Endothelial cell of umbilical vein (primary cell): Measurements from ENCODE around the gene OPN1SW. TPM values are rescaled to one million over a fixed set of nuclear protein-coding genes. Genes with fewer than 3 reads are reported as not detected.

ENCODE experiments used
- BruUV-seq: library from RNA; stranded (reverse); fragments of 400-500 nt; replicated peaks from 2 replicates; lab custom pipeline; 2021; lab: Mats Ljungman, UMichigan
- CTCF ChIA-PET: fragments of 300-600, 350-600 bp; sonication (Branson Sonifier 250); formaldehyde crosslinking; loops from one replicate; lab custom pipeline; 2021; ENCODE audit warnings: antibody characterized with exemption, inconsistent platforms; lab: Charles Lee
- POLR2A ChIA-PET: fragments of 300-600, 350-600 bp; sonication (Branson Sonifier 250); formaldehyde crosslinking; loops from one replicate; lab custom pipeline; 2021; ENCODE audit warnings: antibody characterized with exemption, inconsistent platforms; lab: Charles Lee
- DNase-seq: peaks from one replicate; pipeline ENCODE4 v3.0.0-alpha.2; 2011; ENCODE audit warnings: low read depth, low spot score
- FAIRE-seq: peaks from 2 replicates; lab custom pipeline; 2011; peaks lifted over from hg19 to GRCh38; lab: Jason Lieb, UNC
- H2AFZ ChIP-seq: 2 replicates; pipeline ENCODE4 v1.6.0; 2012; ENCODE audit warnings: low read depth, low read length, control low read depth, inconsistent platforms
- H3K27ac ChIP-seq: 2 replicates; pipeline ENCODE4 v1.5.1; 2011; ENCODE audit warnings: low read depth, mild to moderate bottlenecking, control low read depth, low read length, moderate library complexity; ENCODE audit not compliant: insufficient read depth
- H3K27me3 ChIP-seq, 2 experiments: 2 replicates each; pipeline versions ENCODE4 v1.6.0 to v1.6.1; 2011; ENCODE audit warnings: low read length in 2 of 2, mixed read lengths in 1 of 2; ENCODE audit not compliant: control insufficient read depth in 2 of 2, insufficient read depth in 2 of 2
- H3K36me3 ChIP-seq, 2 experiments: 2 replicates in 1 of 2; 3 replicates in 1 of 2; pipeline ENCODE4 v1.5.1; 2011; ENCODE audit warnings: low read length in 2 of 2, mild to moderate bottlenecking in 1 of 2, moderate library complexity in 1 of 2; ENCODE audit not compliant: control insufficient read depth in 2 of 2, insufficient read depth in 2 of 2; ENCODE audit errors: extremely low read depth in 1 of 2
- H3K4me1 ChIP-seq: 3 replicates; pipeline ENCODE4 v1.5.1; 2011; ENCODE audit warnings: mild to moderate bottlenecking, low read length; ENCODE audit not compliant: control insufficient read depth, insufficient read depth; ENCODE audit errors: extremely low read depth
- H3K4me2 ChIP-seq: 2 replicates; pipeline ENCODE4 v1.6.1; 2011; ENCODE audit warnings: low read length, control low read depth, mixed read lengths; ENCODE audit not compliant: insufficient read depth
- H3K4me3 ChIP-seq, 3 experiments: fragments of 200-600 bp in 1 of 3; sonication (generic), shearing (Covaris generic) in 1 of 3; replicated peaks in 1 of 3; 2 replicates each; pipeline ENCODE4 v1.5.1; 2011 to 2016; ENCODE audit warnings: control low read depth in 3 of 3, low read length in 3 of 3, mild to moderate bottlenecking in 2 of 3, inconsistent platforms in 1 of 3, low read depth in 1 of 3, moderate library complexity in 1 of 3; ENCODE audit not compliant: insufficient read depth in 1 of 3
- H3K79me2 ChIP-seq: 2 replicates; pipeline ENCODE4 v1.6.0; 2012; ENCODE audit warnings: low read length, inconsistent platforms; ENCODE audit not compliant: control insufficient read depth, insufficient read depth
- H3K9ac ChIP-seq: replicated peaks from 2 replicates; pipeline ENCODE3; 2011; ENCODE audit warnings: low read length, control low read depth; ENCODE audit not compliant: insufficient read depth; ENCODE audit errors: extremely low read depth
- H3K9me1 ChIP-seq: replicated peaks from 3 replicates; pipeline ENCODE4 v1.6.0; 2011; ENCODE audit warnings: mild to moderate bottlenecking, low read length; ENCODE audit not compliant: control insufficient read depth, insufficient read depth; ENCODE audit errors: extremely low read depth
- H3K9me3 ChIP-seq: replicated peaks from 2 replicates; pipeline ENCODE4 v1.5.1; 2012; ENCODE audit warnings: low read length, inconsistent platforms; ENCODE audit not compliant: control insufficient read depth, insufficient read depth
- H4K20me1 ChIP-seq: replicated peaks from 2 replicates; pipeline ENCODE3; 2011; ENCODE audit warnings: mild to moderate bottlenecking, low read length; ENCODE audit not compliant: control insufficient read depth, insufficient read depth; ENCODE audit errors: extremely low read depth
- CTCF ChIP-seq, 2 donors: IDR thresholded peaks; 1 replicate in 1 of 2; 2 replicates in 1 of 2; pipeline ENCODE4 v1.5.1; 2011; ENCODE audit warnings: low read length in 2 of 2, mild to moderate bottlenecking in 2 of 2, moderate library complexity in 2 of 2, control low read depth in 1 of 2, inconsistent platforms in 1 of 2, low read depth in 1 of 2; ENCODE audit not compliant: insufficient read depth in 1 of 2; ENCODE audit errors: extremely low read depth in 1 of 2
- EZH2 ChIP-seq: IDR thresholded peaks from 2 replicates; pipeline ENCODE4 v1.6.1; 2012; ENCODE audit warnings: borderline replicate concordance, low read depth, mild to moderate bottlenecking, moderate library complexity, low read length, inconsistent platforms; ENCODE audit not compliant: severe bottlenecking
- FOS ChIP-seq: IDR thresholded peaks from 2 replicates; pipeline ENCODE4 v1.6.1; 2011; ENCODE audit warnings: mild to moderate bottlenecking, low read length, moderate library complexity, borderline replicate concordance; ENCODE audit not compliant: insufficient read depth
- GATA2 ChIP-seq: IDR thresholded peaks from 2 replicates; pipeline ENCODE4 v1.7.0; 2011; ENCODE audit warnings: low read depth, mild to moderate bottlenecking, moderate library complexity, mixed read lengths, low read length; ENCODE audit not compliant: insufficient read length, insufficient read depth
- JUN ChIP-seq: IDR thresholded peaks from 2 replicates; pipeline ENCODE4 v1.6.1; 2011; ENCODE audit warnings: borderline replicate concordance, low read depth; ENCODE audit not compliant: insufficient read length, insufficient read depth
- MAX ChIP-seq: IDR thresholded peaks from 2 replicates; pipeline ENCODE4 v1.6.1; 2011; ENCODE audit not compliant: insufficient read depth, insufficient read length
- MYC ChIP-seq: IDR thresholded peaks from one replicate; pipeline ENCODE4 v1.6.1; 2011; ENCODE audit warnings: mild to moderate bottlenecking, low read depth, low read length
- POLR2A ChIP-seq: IDR thresholded peaks from 2 replicates; pipeline ENCODE4 v1.6.1; 2012; ENCODE audit warnings: low read depth, mild to moderate bottlenecking, control low read depth, low read length
- POLR2AphosphoS5 ChIP-seq: IDR thresholded peaks from 2 replicates; pipeline ENCODE4 v1.6.1; 2012; ENCODE audit warnings: low read depth, mild to moderate bottlenecking, control low read depth, low read length, moderate library complexity; ENCODE audit not compliant: insufficient read depth
- dilution Hi-C: fragments of 300-500 bp; cut with MboI; formaldehyde crosslinking; loops from one replicate; pipeline ENCODE4 v1.15.0; 2019; ENCODE audit warnings: low sequenced_read_pairs; ENCODE audit not compliant: extremely low pct_ligation_motif_present
- intact Hi-C: fragments of 100-400 bp; cut with micrococcal nuclease; formaldehyde crosslinking; loops from one replicate; pipeline ENCODE4 v1.10.0; 2022
- polyA plus RNA-seq, 4 experiments: library from polyadenylated mRNA; depleted of rRNA in 3 of 4; stranded (reverse) in 3 of 4; unstranded in 1 of 4; fragments of >200 nt; gene quantifications; 2 replicates each; pipeline versions ENCODE4 v1.2.1 to v1.2.3, GENCODE V29; 2011 to 2012; ENCODE audit warnings: missing spikeins in 1 of 4
- total RNA-seq: library from RNA; stranded (reverse); gene quantifications from 2 replicates; pipeline ENCODE4 v1.2.3, GENCODE V29; 2021

Gene OPN1SW
- total and polyA plus RNA-seq, 2 donors (not counting 3 experiments of a cell fraction or from before 2014, with no cell fraction given), result not detected

GRCh38 chr7:128800567-128800966, 25.0 kb upstream of the OPN1SW start:
- Histone ChIP-seq H3K9me3 (no peaks in the 10 kb centered on the region), H3K79me2 (no peaks in the 10 kb centered on the region), H3K27ac (no peak overlapping the region), H3K9ac (no peak overlapping the region), H3K27me3 (no peaks in the 10 kb centered on the region), H3K4me3 (no peak overlapping the region), H2AFZ (no peak overlapping the region), H3K4me2 (no peak overlapping the region), H4K20me1 (no peaks in the 10 kb centered on the region), H3K36me3 (no peaks in the 10 kb centered on the region), H3K9me1 (no peaks in the 10 kb centered on the region), H3K4me1 (no peaks in the 10 kb centered on the region)
- dilution Hi-C loops, result no loop called here
- no TSS peak for BruUV-seq
- TF ChIP-seq JUN (no peak), GATA2 (no peak), CTCF (IDR thresholded peaks at IDR 0.05; ENCODE audit: extremely low read depth in 1 of 2, insufficient read depth in 1 of 2, low read depth in 1 of 2, low read length in 2 of 2) (no peak), POLR2A (no peak), EZH2 (no peak), MAX (no peak)
- CTCF ChIA-PET, result interaction anchor here (1.3 kb wide), 1 partner anchor 10 kb away, joined by 3 read pairs; no protein-coding TSS in a partner anchor
- POLR2A ChIA-PET, result no interaction called here
- no peak for DNase-seq
- intact Hi-C loops, result no loop called here
- no peak for FAIRE-seq

- no TSS peak for BruUV-seq
Measured at GRCh38 chr7:128799451-128799850, 23.9 kb upstream of the OPN1SW start.

More at GRCh38 chr7:128799451-128799850, 23.9 kb upstream of the OPN1SW start:
- Histone ChIP-seq H2AFZ (no peak overlapping the region), H3K79me2 (no peaks in the 10 kb centered on the region), H3K9ac (no peak overlapping the region), H3K9me1 (no peaks in the 10 kb centered on the region), H3K4me3 (no peak overlapping the region), H3K4me2 (no peak overlapping the region), H3K27me3 (no peaks in the 10 kb centered on the region), H3K27ac (no peak overlapping the region), H3K9me3 (no peaks in the 10 kb centered on the region), H3K36me3 (no peaks in the 10 kb centered on the region), H4K20me1 (no peaks in the 10 kb centered on the region), H3K4me1 (no peaks in the 10 kb centered on the region)
- intact Hi-C loops (no loop called here), dilution Hi-C loops (no loop called here)
- TF ChIP-seq CTCF (IDR thresholded peaks at IDR 0.05; ENCODE audit: extremely low read depth in 1 of 2, insufficient read depth in 1 of 2, low read depth in 1 of 2, low read length in 2 of 2) (no peak), EZH2 (no peak), GATA2 (no peak), POLR2A (no peak), JUN (no peak), MYC (no peak), FOS (no peak), MAX (no peak), POLR2AphosphoS5 (no peak)
- no peak for FAIRE-seq
- DNase-seq, result no peak
- POLR2A ChIA-PET, result no interaction called here
- CTCF ChIA-PET, result interaction anchor here (0.9 to 1.6 kb wide), 3 partner anchors 8 to 84 kb away, joined by 3 to 4 read pairs (median 3); no protein-coding TSS in a partner anchor
